A549 (cell line): ENCODE results near the gene PISD. TPM values are rescaled to one million over a fixed set of nuclear protein-coding genes. Genes with fewer than 3 reads are reported as not detected.

ENCODE experiments used
- ATAC-seq, 2 experiments: fragments of 200-7000 bp in 1 of 2; fragments of >200 bp in 1 of 2; cut with Nextera tagmentation in 1 of 2; cut with Tn5 transposase in 1 of 2; 3 replicates each; pipeline versions ENCODE4 v1.8.0 to v1.9.1; 2018 to 2020; ENCODE audit warnings: mild to moderate bottlenecking in 1 of 2, moderate library complexity in 1 of 2
- CTCF ChIA-PET: fragments of 300-600 bp; sonication (Branson Sonifier 250); formaldehyde crosslinking; extraction: SDS; loops from one replicate; lab custom pipeline; 2021; ENCODE audit warnings: antibody characterized with exemption, inconsistent platforms; lab: Yijun Ruan, JAX
- POLR2A ChIA-PET: fragments of 350-600 bp; formaldehyde crosslinking; extraction: SDS; loops from one replicate; lab custom pipeline; 2021; ENCODE audit warnings: antibody characterized with exemption, inconsistent platforms; lab: Yijun Ruan, JAX
- DNase-seq, 2 experiments: peaks; one replicate each; pipeline versions ENCODE4 v3.0.0 to v3.0.0-alpha.2; 2011 to 2016; ENCODE audit warnings: low read depth in 1 of 2, low spot score in 1 of 2
- FAIRE-seq: peaks from 2 replicates; lab custom pipeline; 2011; peaks lifted over from hg19 to GRCh38; lab: Jason Lieb, UNC
- H3K27ac ChIP-seq, 2 experiments: fragments of >200 bp; sonication (Bioruptor Twin); formaldehyde crosslinking; 3 replicates each; pipeline ENCODE4 v1.5.1; 2016 to 2017
- H3K4me1 ChIP-seq: fragments of >200 bp; sonication (Bioruptor Twin); formaldehyde crosslinking; 3 replicates; pipeline ENCODE4 v1.6.1; 2016
- H3K4me2 ChIP-seq: fragments of >200 bp; sonication (Bioruptor Twin); formaldehyde crosslinking; 3 replicates; pipeline ENCODE4 v1.6.1; 2016
- H3K4me3 ChIP-seq: fragments of >200 bp; sonication (Bioruptor Twin); formaldehyde crosslinking; 3 replicates; pipeline ENCODE4 v1.5.1; 2016
- H3K9me3 ChIP-seq: fragments of >200 bp; sonication (Bioruptor Twin); formaldehyde crosslinking; 3 replicates; pipeline ENCODE4 v1.6.1; 2016
- CBX2 ChIP-seq: fragments of 200-600 bp; sonication (generic); IDR thresholded peaks from 2 replicates; pipeline ENCODE4 v1.6.1; 2016; ENCODE audit warnings: low read depth, mild to moderate bottlenecking, borderline replicate concordance
- CHD4 ChIP-seq: fragments of 200-600 bp; sonication (generic); IDR thresholded peaks from 2 replicates; pipeline ENCODE4 v1.6.1; 2016; ENCODE audit warnings: antibody characterized with exemption, mild to moderate bottlenecking, borderline replicate concordance
- EHF ChIP-seq: fragments of 250-450 bp; sonication (Bioruptor Pico); IDR thresholded peaks from 2 replicates; pipeline ENCODE4 v1.5.0; 2020; ENCODE audit warnings: mild to moderate bottlenecking
- FOSL2 ChIP-seq, 2 experiments: fragments of 450-650 bp in 1 of 2; fragments of >200 bp in 1 of 2; sonication (Bioruptor Twin) in 1 of 2; formaldehyde crosslinking; IDR thresholded peaks; 2 replicates each; pipeline versions ENCODE4 v1.5.0 to v1.6.1; 2016 to 2020; ENCODE audit warnings: mild to moderate bottlenecking in 1 of 2, moderate library complexity in 1 of 2
- GATA3 ChIP-seq: IDR thresholded peaks from 2 replicates; pipeline ENCODE4 v1.6.1; 2012; ENCODE audit warnings: borderline replicate concordance
- HOXB13 ChIP-seq: fragments of 250-450 bp; sonication (Bioruptor Pico); IDR thresholded peaks from 2 replicates; pipeline ENCODE4 v1.5.0; 2020; ENCODE audit warnings: low read depth, mild to moderate bottlenecking, moderate library complexity
- HOXB5 ChIP-seq: fragments of 250-450 bp; sonication (Bioruptor Pico); IDR thresholded peaks from 2 replicates; pipeline ENCODE4 v1.5.0; 2020; ENCODE audit warnings: mild to moderate bottlenecking, moderate library complexity
- MAFK ChIP-seq: fragments of 450-650 bp; IDR thresholded peaks from 2 replicates; pipeline ENCODE4 v1.6.1; 2014; ENCODE audit not compliant: partially characterized antibody
- NR3C1 ChIP-seq: fragments of >200 bp; sonication (Bioruptor Twin); formaldehyde crosslinking; IDR thresholded peaks from 3 replicates; pipeline ENCODE4 v1.6.1; 2017
- POLR2A ChIP-seq: IDR thresholded peaks from 2 replicates; pipeline ENCODE4 v1.6.1; 2012; ENCODE audit warnings: mild to moderate bottlenecking, low read length
- RARB ChIP-seq: fragments of 250-450 bp; sonication (Bioruptor Pico); IDR thresholded peaks from 2 replicates; pipeline ENCODE4 v1.8.0; 2021; ENCODE audit warnings: mild to moderate bottlenecking, moderate library complexity
- RNF2 ChIP-seq: fragments of 200-600 bp; sonication (generic); IDR thresholded peaks from 2 replicates; pipeline ENCODE4 v1.6.1; 2016; ENCODE audit warnings: low read depth, mild to moderate bottlenecking, antibody characterized with exemption, moderate library complexity, borderline replicate concordance
- SREBF2 ChIP-seq: fragments of 450-650 bp; IDR thresholded peaks from 2 replicates; pipeline ENCODE4 v1.6.1; 2014; ENCODE audit warnings: mild to moderate bottlenecking, moderate library complexity
- TP53 ChIP-seq: fragments of 250-450 bp; sonication (Bioruptor Pico); IDR thresholded peaks from 2 replicates; pipeline ENCODE4 v1.5.0; 2021; ENCODE audit warnings: mild to moderate bottlenecking, moderate library complexity
- WGBS: methylation state at CpG from one replicate; pipeline ENCODE4 v1.1.6; 2017; ENCODE audit errors: missing lambda C conversion rate; 5-methylcytosine and 5-hydroxymethylcytosine counted together
- polyA plus RNA-seq, 4 experiments: library from polyadenylated mRNA; depleted of rRNA in 3 of 4; stranded (reverse); fragments of >200 nt; fragmentation: RNase III in 1 of 4; extraction: RNeasy Plus Mini Kit Qiagen cat#74134 plus additional on column Dnase treatment in 1 of 4; gene quantifications; 2 replicates in 3 of 4; 3 replicates in 1 of 4; pipeline ENCODE4 v1.2.3, GENCODE V29; 2011 to 2017
- TF ChIP-seq, protein P1 (sequence below): fragments of 450-650 bp; IDR thresholded peaks from 2 replicates; pipeline ENCODE4 v1.6.1; 2014; ENCODE audit warnings: antibody characterized with exemption
- TF ChIP-seq, protein P2 (sequence below): fragments of 200-600 bp; sonication (generic); IDR thresholded peaks from 2 replicates; pipeline ENCODE4 v1.6.1; 2016; ENCODE audit warnings: antibody characterized with exemption, mild to moderate bottlenecking, moderate library complexity
- TF ChIP-seq, protein P3 (sequence below): IDR thresholded peaks from 2 replicates; pipeline ENCODE4 v1.6.1; 2012
- TF ChIP-seq, protein P4 (sequence below): IDR thresholded peaks from 2 replicates; pipeline ENCODE4 v1.6.1; 2012
- TF ChIP-seq, protein P5 (sequence below): fragments of 250-450 bp; sonication (Bioruptor Pico); IDR thresholded peaks from 2 replicates; pipeline ENCODE4 v1.5.0; 2020; ENCODE audit warnings: low read depth, mild to moderate bottlenecking, moderate library complexity

Gene PISD
- polyA plus RNA-seq, 2 of the 4 experiments (the other 2 are of a cell fraction) = 11.0 to 17.3 TPM

DNA sequence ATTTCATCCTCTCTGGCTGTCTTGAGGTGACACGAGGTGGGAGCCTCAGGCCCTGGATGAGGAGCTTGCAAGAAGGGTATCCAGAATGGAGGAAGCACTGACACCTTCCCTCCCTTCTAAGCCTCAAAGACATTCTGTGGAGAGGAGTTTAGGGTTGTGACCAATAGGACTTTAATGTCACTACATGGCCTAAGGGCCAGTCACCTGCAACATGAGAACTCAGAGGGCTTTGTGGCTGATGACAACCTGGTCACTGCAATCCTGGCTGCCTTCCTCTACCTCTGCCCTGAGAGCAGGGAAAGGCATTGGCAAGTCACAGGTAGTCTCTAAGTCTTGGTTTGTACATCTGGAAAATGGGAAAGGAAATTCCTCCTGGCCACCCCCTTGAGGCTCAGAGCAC, 33.7 kb downstream of the PISD start:
- CTCF ChIA-PET = interaction anchor here (1.8 to 2.1 kb wide), 2 partner anchors 15 to 72 kb away, joined by 6 to 8 read pairs; no protein-coding TSS in a partner anchor
- FAIRE-seq (no peak), ATAC-seq (no peak), DNase-seq (no peak)
- Histone ChIP-seq H3K4me3 (no peak overlapping the region), H3K4me2 (no peak overlapping the region), H3K9me3 (no peaks in the 10 kb centered on the region), H3K4me1 (peaks cover 10% of the 10 kb centered on the region; the same call in 1 of the 3 replicates), H3K27ac (no peak overlapping the region)
- POLR2A ChIA-PET = no interaction called here
- no CpG with 5 or more reads among the region's 1 CpG for WGBS
- TF ChIP-seq SREBF2 = no peak

DNA sequence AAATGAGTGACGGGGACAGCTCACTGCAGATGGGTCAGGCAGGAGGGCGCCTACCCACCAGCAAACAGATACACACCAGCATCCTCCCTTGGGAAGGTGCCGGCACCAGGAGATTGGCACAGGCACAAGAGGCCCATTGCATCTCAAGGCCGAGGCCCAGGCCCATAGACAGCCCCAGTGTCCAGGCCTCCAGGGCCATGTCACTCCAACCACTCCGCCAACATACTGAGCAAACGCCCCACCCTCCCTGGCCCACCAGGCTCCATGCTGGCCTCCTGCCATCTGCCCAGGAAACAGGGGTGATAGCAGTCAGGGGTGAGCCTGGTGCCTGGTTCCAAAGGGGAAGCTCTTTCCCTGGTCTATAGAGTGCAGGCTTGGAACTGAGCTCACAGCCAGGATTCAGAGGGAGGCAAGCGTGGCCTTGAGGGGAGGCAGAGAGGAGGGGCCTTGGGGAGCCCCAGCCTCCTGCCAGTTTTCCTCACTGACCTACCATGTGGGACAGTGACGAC, 34.7 kb downstream of the PISD start:
- DNase-seq = no peak
- ChIA-PET CTCF (interaction anchor here (1.3 to 2.1 kb wide), 3 partner anchors 14 to 71 kb away, joined by 3 to 8 read pairs (median 6); no protein-coding TSS in a partner anchor), POLR2A (no interaction called here)
- no peaks in the 10 kb centered on the region for H3K9me3 ChIP-seq
- TF ChIP-seq RNF2 (no peak), NR3C1 (no peak), MAFK (no peak), POLR2A (no peak), EHF (CRISPR knock-in tag) (no peak), RARB (no peak), GATA3 (no peak), FOSL2 (IDR thresholded peaks at IDR 0.05) (no peak), FOSL2 (CRISPR knock-in tag; IDR thresholded peaks at IDR 0.05) (no peak), TP53 (CRISPR knock-in tag) (no peak), CBX2 (no peak), HOXB5 (CRISPR knock-in tag) (no peak), CHD4 (no peak), HOXB13 (CRISPR knock-in tag) (no peak)
- TF ChIP-seq, protein P1, sequence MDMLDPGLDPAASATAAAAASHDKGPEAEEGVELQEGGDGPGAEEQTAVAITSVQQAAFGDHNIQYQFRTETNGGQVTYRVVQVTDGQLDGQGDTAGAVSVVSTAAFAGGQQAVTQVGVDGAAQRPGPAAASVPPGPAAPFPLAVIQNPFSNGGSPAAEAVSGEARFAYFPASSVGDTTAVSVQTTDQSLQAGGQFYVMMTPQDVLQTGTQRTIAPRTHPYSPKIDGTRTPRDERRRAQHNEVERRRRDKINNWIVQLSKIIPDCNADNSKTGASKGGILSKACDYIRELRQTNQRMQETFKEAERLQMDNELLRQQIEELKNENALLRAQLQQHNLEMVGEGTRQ = no peak
- TF ChIP-seq, protein P2, sequence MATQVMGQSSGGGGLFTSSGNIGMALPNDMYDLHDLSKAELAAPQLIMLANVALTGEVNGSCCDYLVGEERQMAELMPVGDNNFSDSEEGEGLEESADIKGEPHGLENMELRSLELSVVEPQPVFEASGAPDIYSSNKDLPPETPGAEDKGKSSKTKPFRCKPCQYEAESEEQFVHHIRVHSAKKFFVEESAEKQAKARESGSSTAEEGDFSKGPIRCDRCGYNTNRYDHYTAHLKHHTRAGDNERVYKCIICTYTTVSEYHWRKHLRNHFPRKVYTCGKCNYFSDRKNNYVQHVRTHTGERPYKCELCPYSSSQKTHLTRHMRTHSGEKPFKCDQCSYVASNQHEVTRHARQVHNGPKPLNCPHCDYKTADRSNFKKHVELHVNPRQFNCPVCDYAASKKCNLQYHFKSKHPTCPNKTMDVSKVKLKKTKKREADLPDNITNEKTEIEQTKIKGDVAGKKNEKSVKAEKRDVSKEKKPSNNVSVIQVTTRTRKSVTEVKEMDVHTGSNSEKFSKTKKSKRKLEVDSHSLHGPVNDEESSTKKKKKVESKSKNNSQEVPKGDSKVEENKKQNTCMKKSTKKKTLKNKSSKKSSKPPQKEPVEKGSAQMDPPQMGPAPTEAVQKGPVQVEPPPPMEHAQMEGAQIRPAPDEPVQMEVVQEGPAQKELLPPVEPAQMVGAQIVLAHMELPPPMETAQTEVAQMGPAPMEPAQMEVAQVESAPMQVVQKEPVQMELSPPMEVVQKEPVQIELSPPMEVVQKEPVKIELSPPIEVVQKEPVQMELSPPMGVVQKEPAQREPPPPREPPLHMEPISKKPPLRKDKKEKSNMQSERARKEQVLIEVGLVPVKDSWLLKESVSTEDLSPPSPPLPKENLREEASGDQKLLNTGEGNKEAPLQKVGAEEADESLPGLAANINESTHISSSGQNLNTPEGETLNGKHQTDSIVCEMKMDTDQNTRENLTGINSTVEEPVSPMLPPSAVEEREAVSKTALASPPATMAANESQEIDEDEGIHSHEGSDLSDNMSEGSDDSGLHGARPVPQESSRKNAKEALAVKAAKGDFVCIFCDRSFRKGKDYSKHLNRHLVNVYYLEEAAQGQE = no peak
- TF ChIP-seq, protein P3, sequence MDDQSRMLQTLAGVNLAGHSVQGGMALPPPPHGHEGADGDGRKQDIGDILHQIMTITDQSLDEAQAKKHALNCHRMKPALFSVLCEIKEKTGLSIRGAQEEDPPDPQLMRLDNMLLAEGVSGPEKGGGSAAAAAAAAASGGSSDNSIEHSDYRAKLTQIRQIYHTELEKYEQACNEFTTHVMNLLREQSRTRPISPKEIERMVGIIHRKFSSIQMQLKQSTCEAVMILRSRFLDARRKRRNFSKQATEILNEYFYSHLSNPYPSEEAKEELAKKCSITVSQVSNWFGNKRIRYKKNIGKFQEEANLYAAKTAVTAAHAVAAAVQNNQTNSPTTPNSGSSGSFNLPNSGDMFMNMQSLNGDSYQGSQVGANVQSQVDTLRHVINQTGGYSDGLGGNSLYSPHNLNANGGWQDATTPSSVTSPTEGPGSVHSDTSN = no peak
- TF ChIP-seq, protein P4, sequence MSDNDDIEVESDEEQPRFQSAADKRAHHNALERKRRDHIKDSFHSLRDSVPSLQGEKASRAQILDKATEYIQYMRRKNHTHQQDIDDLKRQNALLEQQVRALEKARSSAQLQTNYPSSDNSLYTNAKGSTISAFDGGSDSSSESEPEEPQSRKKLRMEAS = no peak
- TF ChIP-seq, protein P5, sequence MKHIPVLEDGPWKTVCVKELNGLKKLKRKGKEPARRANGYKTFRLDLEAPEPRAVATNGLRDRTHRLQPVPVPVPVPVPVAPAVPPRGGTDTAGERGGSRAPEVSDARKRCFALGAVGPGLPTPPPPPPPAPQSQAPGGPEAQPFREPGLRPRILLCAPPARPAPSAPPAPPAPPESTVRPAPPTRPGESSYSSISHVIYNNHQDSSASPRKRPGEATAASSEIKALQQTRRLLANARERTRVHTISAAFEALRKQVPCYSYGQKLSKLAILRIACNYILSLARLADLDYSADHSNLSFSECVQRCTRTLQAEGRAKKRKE (CRISPR knock-in tag) = no peak
- ATAC-seq = no peak
- 91% methylated on average over 5 of the region's 8 CpGs for whole genome bisulfite sequencing
- H3K4me2 ChIP-seq = no peak overlapping the region
- FAIRE-seq = no peak
- no peak overlapping the region for H3K4me3 ChIP-seq
- peaks cover 10% of the 10 kb centered on the region; the same call in 1 of the 3 replicates for H3K4me1 ChIP-seq
- H3K27ac ChIP-seq = no peak overlapping the region
